Keratinocyte (primary cell): ENCODE results near the gene ARTN. TPM values are rescaled to one million over a fixed set of nuclear protein-coding genes. Genes with fewer than 3 reads are reported as not detected.

ENCODE experiments used
- DNase-seq: peaks from one replicate; pipeline ENCODE4 v3.0.0-alpha.2; 2011; ENCODE audit warnings: low read depth, missing footprints, low spot score
- FAIRE-seq: peaks from 2 replicates; lab custom pipeline; 2011; peaks lifted over from hg19 to GRCh38; lab: Jason Lieb, UNC
- H2AFZ ChIP-seq: 2 replicates; pipeline ENCODE4 v1.6.0; 2012; ENCODE audit warnings: low read length, control low read depth, inconsistent platforms; ENCODE audit not compliant: control insufficient read depth
- H3K27ac ChIP-seq: 2 replicates; pipeline ENCODE4 v1.5.1; 2011; ENCODE audit warnings: low read length; ENCODE audit not compliant: control insufficient read depth, insufficient read depth
- H3K27me3 ChIP-seq: 3 replicates; pipeline ENCODE4 v1.6.0; 2011; ENCODE audit warnings: low read length; ENCODE audit not compliant: control insufficient read depth, insufficient read depth; ENCODE audit errors: extremely low read depth
- H3K36me3 ChIP-seq, 2 experiments: 2 replicates in 1 of 2; 3 replicates in 1 of 2; pipeline ENCODE4 v1.5.1; 2011; ENCODE audit warnings: low read length in 2 of 2, mild to moderate bottlenecking in 1 of 2; ENCODE audit not compliant: control insufficient read depth in 2 of 2, insufficient read depth in 2 of 2; ENCODE audit errors: extremely low read depth in 1 of 2
- H3K4me1 ChIP-seq: 3 replicates; pipeline ENCODE4 v1.5.1; 2011; ENCODE audit warnings: low read length; ENCODE audit not compliant: control insufficient read depth, insufficient read depth; ENCODE audit errors: extremely low read depth
- H3K4me2 ChIP-seq: 3 replicates; pipeline ENCODE4 v1.6.0; 2011; ENCODE audit warnings: low read depth, low read length; ENCODE audit not compliant: control insufficient read depth, insufficient read depth; ENCODE audit errors: extremely low read depth
- H3K4me3 ChIP-seq, 3 experiments: fragments of 200-600 bp in 1 of 3; sonication (generic) in 1 of 3; 2 replicates in 2 of 3; 3 replicates in 1 of 3; pipeline ENCODE4 v1.5.1; 2011 to 2016; ENCODE audit warnings: low read length in 3 of 3, mild to moderate bottlenecking in 3 of 3, control low read depth in 2 of 3, inconsistent platforms in 1 of 3, low read depth in 1 of 3, mixed read lengths in 1 of 3, mixed run types in 1 of 3, moderate library complexity in 1 of 3; ENCODE audit not compliant: control insufficient read depth in 2 of 3, insufficient read depth in 2 of 3; ENCODE audit errors: extremely low read depth in 1 of 3
- H3K79me2 ChIP-seq: 2 replicates; pipeline ENCODE4 v1.6.0; 2012; ENCODE audit warnings: low read length; ENCODE audit not compliant: control insufficient read depth, insufficient read depth
- H3K9ac ChIP-seq: 3 replicates; pipeline ENCODE4 v1.6.0; 2011; ENCODE audit warnings: low read length; ENCODE audit not compliant: control insufficient read depth, insufficient read depth; ENCODE audit errors: extremely low read depth
- H3K9me1 ChIP-seq: 3 replicates; pipeline ENCODE4 v1.6.0; 2011; ENCODE audit warnings: low read length; ENCODE audit not compliant: control insufficient read depth, insufficient read depth; ENCODE audit errors: extremely low read depth
- H3K9me3 ChIP-seq: 2 replicates; pipeline ENCODE4 v1.5.1; 2012; ENCODE audit warnings: low read depth, low read length; ENCODE audit not compliant: control insufficient read depth
- H4K20me1 ChIP-seq: 3 replicates; pipeline ENCODE4 v1.6.0; 2011; ENCODE audit warnings: low read length; ENCODE audit not compliant: control insufficient read depth, insufficient read depth; ENCODE audit errors: extremely low read depth
- EZH2 ChIP-seq: IDR thresholded peaks from one replicate; pipeline ENCODE4 v1.6.1; 2012; ENCODE audit warnings: inconsistent platforms, mild to moderate bottlenecking, low read length, moderate library complexity
- dilution Hi-C: fragments of 300-500 bp; cut with MboI; formaldehyde crosslinking; loops from one replicate; pipeline ENCODE4 v1.7.0; 2020; ENCODE audit warnings: low sequenced_read_pairs; ENCODE audit not compliant: extremely low pct_ligation_motif_present
- polyA plus RNA-seq, 5 experiments: library from polyadenylated mRNA; depleted of rRNA in 3 of 5; stranded (reverse) in 3 of 5; stranded (forward) in 1 of 5; unstranded in 1 of 5; fragments of >200 nt; gene quantifications; 1 replicate in 1 of 5; 2 replicates in 3 of 5; 3 replicates in 1 of 5; pipeline versions ENCODE4 v1.2.1 to v1.2.3, GENCODE V29; 2011 to 2012; ENCODE audit warnings: missing spikeins in 2 of 5, low read depth in 1 of 5, low replicate concordance in 1 of 5
- TF ChIP-seq, protein P1 (sequence below), 3 experiments: IDR thresholded peaks in 1 of 3; conservative IDR thresholded peaks in 1 of 3; optimal IDR thresholded peaks in 1 of 3; 2 replicates in 2 of 3; 3 replicates in 1 of 3; pipeline versions ENCODE3 to v1.5.1; 2011; ENCODE audit warnings: low read length in 3 of 3, mild to moderate bottlenecking in 3 of 3, moderate library complexity in 2 of 3, control low read depth in 1 of 3, inconsistent platforms in 1 of 3; ENCODE audit not compliant: insufficient read depth in 2 of 3; ENCODE audit errors: extremely low read depth in 1 of 3

ARTN gene
- polyA plus RNA-seq, 1 donor (not counting 4 experiments of a cell fraction or from before 2014, with no cell fraction given) = 27.2 TPM

DNA sequence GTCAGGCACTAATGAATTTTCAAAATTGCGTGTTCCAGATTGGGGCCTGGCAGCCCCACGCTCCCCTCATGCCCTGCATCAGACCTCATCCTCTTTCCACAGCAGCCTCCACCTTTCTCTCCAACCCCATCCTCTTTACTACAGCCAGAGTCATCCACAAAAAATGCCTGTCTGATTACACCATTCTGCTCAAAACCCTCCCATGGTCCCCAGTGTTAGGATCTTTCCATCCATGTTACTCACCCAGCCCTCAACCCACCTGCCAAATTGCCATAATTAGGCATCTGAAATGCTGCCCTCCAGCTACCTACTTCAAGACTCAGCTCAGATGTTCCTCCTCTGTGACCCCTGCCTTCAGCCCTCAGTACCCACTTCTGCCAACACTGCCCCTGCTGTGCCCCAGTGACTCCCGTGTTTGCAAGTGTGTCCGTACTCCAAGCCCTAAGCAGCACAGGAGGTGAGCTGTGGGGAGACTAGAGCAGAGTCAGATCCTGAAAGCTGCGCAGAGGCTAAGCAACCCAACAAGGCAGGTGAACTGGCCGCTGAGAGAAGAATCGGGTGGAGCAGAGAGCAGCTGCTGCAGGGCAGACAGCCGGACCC is 715 bp upstream of the ARTN start:
- DNase-seq (no peak), FAIRE-seq (peak; percentile 94)
- no peaks in the 10 kb centered on the region for H3K9me3 ChIP-seq
- H3K4me1 ChIP-seq = peaks cover 67% of the 10 kb centered on the region
- dilution Hi-C loops = loop anchor here (25.0 kb wide), 2 partner anchors 96 to 221 kb away; partner anchors contain the start of gene ST3GAL3
- no peak overlapping the region for H2AFZ ChIP-seq
- H3K27ac ChIP-seq = peak overlapping the region; percentile 81
- H3K9ac ChIP-seq = peak overlapping the region; percentile 89
- no peak for TF ChIP-seq EZH2
- TF ChIP-seq, protein P1, sequence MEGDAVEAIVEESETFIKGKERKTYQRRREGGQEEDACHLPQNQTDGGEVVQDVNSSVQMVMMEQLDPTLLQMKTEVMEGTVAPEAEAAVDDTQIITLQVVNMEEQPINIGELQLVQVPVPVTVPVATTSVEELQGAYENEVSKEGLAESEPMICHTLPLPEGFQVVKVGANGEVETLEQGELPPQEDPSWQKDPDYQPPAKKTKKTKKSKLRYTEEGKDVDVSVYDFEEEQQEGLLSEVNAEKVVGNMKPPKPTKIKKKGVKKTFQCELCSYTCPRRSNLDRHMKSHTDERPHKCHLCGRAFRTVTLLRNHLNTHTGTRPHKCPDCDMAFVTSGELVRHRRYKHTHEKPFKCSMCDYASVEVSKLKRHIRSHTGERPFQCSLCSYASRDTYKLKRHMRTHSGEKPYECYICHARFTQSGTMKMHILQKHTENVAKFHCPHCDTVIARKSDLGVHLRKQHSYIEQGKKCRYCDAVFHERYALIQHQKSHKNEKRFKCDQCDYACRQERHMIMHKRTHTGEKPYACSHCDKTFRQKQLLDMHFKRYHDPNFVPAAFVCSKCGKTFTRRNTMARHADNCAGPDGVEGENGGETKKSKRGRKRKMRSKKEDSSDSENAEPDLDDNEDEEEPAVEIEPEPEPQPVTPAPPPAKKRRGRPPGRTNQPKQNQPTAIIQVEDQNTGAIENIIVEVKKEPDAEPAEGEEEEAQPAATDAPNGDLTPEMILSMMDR (optimal IDR thresholded peaks at IDR 0.05 in 1 of 3, IDR thresholded peaks at IDR 0.05 in 1 of 3, conservative IDR thresholded peaks at IDR 0.05 in 1 of 3; ENCODE audit: extremely low read depth in 1 of 3, insufficient read depth in 2 of 3, low read length in 3 of 3) = no peak
- no peaks in the 10 kb centered on the region for H3K9me1 ChIP-seq
- H3K4me3 ChIP-seq = peak overlapping the region; percentile 66 to 95 (median 80)
- no peaks in the 10 kb centered on the region for H3K27me3 ChIP-seq
- peaks cover 39% of the 10 kb centered on the region for H3K79me2 ChIP-seq
- H3K36me3 ChIP-seq = peaks cover 4 to 28% of the 10 kb centered on the region in 2 experiments
- H3K4me2 ChIP-seq = peak overlapping the region; percentile 97
- H4K20me1 ChIP-seq = peaks cover 2% of the 10 kb centered on the region

DNA sequence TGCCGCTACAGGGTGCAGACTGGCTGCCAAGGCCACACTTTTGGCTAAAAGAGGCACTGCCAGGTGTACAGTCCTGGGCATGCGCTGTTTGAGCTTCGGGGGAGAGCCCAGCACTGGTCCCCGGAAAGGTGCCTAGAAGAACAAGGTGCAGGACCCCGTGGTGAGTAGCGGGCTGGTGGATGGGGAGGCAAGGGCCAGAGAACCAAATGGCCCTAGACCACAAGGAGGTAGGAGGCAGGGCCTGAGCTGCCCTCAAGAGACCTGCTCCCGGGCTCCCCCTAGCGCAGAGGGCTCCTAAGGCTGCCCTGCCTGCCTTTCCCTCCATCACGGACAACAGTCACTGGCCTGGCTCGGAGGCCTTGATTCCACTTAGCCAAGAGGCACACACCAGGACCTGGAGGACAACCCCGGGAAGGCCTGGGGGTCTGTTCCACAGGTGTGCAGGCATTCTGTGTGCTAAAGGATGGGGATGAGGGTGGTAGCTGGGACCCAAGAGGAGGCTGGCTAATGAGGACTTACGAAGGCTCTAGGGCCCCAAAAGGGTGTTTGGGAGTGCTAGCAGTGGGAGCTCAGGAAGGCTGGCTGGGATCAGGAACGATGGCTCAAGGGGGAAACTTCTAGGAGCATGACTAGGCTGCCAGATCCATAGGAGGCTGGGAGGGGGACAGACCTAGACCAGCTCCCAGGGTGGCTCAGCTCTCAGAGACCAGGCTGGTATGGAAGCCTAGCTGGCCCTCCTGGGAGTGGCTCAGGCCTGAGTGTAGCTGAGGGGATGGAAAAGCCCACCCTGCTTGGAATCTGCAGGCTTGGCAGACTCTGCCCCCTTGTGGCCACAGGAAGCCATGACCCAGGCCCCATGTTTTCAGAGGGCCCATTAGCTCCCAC is 742 bp downstream of the ARTN start:
- peak overlapping the region; percentile 66 to 95 (median 80) for H3K4me3 ChIP-seq
- peaks cover 39% of the 10 kb centered on the region for H3K79me2 ChIP-seq
- no peak for DNase-seq
- TF ChIP-seq, protein P1 (optimal IDR thresholded peaks at IDR 0.05 in 1 of 3, IDR thresholded peaks at IDR 0.05 in 1 of 3, conservative IDR thresholded peaks at IDR 0.05 in 1 of 3; ENCODE audit: extremely low read depth in 1 of 3, insufficient read depth in 2 of 3, low read length in 3 of 3) = peak in 2 of 3 experiments; percentile 87 to 98
- TF ChIP-seq EZH2 = no peak
- H3K27me3 ChIP-seq = no peaks in the 10 kb centered on the region
- H3K4me1 ChIP-seq = peaks cover 68% of the 10 kb centered on the region
- peak; percentile 84 for FAIRE-seq
- dilution Hi-C loops = loop anchor here (25.0 kb wide), 2 partner anchors 97 to 222 kb away; partner anchors contain the start of gene ST3GAL3
- peak overlapping the region; percentile 81 for H3K27ac ChIP-seq
- H3K4me2 ChIP-seq = peak overlapping the region; percentile 97
- no peaks in the 10 kb centered on the region for H3K9me1 ChIP-seq
- peak overlapping the region; percentile 89 for H3K9ac ChIP-seq
- peaks cover 2% of the 10 kb centered on the region for H4K20me1 ChIP-seq
- H3K36me3 ChIP-seq = peaks cover 7 to 28% of the 10 kb centered on the region in 2 experiments
- H3K9me3 ChIP-seq = no peaks in the 10 kb centered on the region
- H2AFZ ChIP-seq = no peak overlapping the region
